ENCODE data around the gene SPDEF. TPM values are rescaled to one million over a fixed set of nuclear protein-coding genes. Genes with fewer than 3 reads are reported as not detected.

SPDEF gene
- total RNA-seq, 1 donor from 2014 or later = 0.11 TPM

DNA sequence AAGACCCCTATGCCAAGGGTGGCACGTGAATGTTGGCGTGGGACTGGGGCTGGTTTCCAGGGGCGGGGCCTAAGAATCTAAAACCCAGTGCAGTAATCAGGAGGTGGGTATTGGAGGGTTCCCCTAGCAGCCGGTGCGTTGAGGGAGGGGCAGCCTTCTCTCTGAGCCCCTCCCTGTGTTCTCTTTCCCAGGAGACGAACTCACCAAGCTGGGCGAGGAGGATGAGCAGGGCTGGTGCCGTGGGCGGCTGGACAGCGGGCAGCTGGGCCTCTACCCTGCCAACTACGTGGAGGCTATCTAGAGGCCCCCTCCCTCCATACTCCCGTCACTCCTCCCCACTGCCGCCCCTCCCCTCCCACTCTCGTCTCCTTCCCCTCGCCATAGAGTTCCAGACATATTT, 23.9 kb downstream of the SPDEF start:
- Mint-ChIP-seq H3K27me3 (no peaks in the 10 kb centered on the region), H3K4me1 (peaks cover 5% of the 10 kb centered on the region), H3K4me3 (no peak overlapping the region), H3K27ac (no peak overlapping the region), H3K9me3 (no peaks in the 10 kb centered on the region), H3K36me3 (ENCODE audit: low read depth) (no peaks in the 10 kb centered on the region)
- intact Hi-C loops (cut with micrococcal nuclease) = no loop called here
- CTCF ChIA-PET = no interaction called here
- no peak for ATAC-seq (ENCODE audit: low read depth)
- no peak for DNase-seq
- POLR2A ChIA-PET = no interaction called here
- TF ChIP-seq, protein P1, sequence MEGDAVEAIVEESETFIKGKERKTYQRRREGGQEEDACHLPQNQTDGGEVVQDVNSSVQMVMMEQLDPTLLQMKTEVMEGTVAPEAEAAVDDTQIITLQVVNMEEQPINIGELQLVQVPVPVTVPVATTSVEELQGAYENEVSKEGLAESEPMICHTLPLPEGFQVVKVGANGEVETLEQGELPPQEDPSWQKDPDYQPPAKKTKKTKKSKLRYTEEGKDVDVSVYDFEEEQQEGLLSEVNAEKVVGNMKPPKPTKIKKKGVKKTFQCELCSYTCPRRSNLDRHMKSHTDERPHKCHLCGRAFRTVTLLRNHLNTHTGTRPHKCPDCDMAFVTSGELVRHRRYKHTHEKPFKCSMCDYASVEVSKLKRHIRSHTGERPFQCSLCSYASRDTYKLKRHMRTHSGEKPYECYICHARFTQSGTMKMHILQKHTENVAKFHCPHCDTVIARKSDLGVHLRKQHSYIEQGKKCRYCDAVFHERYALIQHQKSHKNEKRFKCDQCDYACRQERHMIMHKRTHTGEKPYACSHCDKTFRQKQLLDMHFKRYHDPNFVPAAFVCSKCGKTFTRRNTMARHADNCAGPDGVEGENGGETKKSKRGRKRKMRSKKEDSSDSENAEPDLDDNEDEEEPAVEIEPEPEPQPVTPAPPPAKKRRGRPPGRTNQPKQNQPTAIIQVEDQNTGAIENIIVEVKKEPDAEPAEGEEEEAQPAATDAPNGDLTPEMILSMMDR (IDR thresholded peaks at IDR 0.05) = no peak

- no peak overlapping the region for H3K4me3 Mint-ChIP-seq
- CTCF ChIA-PET = interaction anchor here (0.6 kb wide), 1 partner anchor 124 kb away, joined by 3 read pairs; no protein-coding TSS in a partner anchor
- H3K27ac Mint-ChIP-seq = no peak overlapping the region
- ATAC-seq (ENCODE audit: low read depth) (no peak), DNase-seq (no peak)
- TF ChIP-seq, protein P1 (IDR thresholded peaks at IDR 0.05) = no peak
- H3K4me1 Mint-ChIP-seq = peaks cover 7% of the 10 kb centered on the region
- H3K36me3 Mint-ChIP-seq (ENCODE audit: low read depth) = no peaks in the 10 kb centered on the region
- POLR2A ChIA-PET = no interaction called here
- no peaks in the 10 kb centered on the region for H3K9me3 Mint-ChIP-seq
- intact Hi-C loops (cut with micrococcal nuclease) = no loop called here
- no peaks in the 10 kb centered on the region for H3K27me3 Mint-ChIP-seq
Measured at GRCh38 chr6:34531580-34532201, 24.4 kb downstream of the SPDEF start.

DNA sequence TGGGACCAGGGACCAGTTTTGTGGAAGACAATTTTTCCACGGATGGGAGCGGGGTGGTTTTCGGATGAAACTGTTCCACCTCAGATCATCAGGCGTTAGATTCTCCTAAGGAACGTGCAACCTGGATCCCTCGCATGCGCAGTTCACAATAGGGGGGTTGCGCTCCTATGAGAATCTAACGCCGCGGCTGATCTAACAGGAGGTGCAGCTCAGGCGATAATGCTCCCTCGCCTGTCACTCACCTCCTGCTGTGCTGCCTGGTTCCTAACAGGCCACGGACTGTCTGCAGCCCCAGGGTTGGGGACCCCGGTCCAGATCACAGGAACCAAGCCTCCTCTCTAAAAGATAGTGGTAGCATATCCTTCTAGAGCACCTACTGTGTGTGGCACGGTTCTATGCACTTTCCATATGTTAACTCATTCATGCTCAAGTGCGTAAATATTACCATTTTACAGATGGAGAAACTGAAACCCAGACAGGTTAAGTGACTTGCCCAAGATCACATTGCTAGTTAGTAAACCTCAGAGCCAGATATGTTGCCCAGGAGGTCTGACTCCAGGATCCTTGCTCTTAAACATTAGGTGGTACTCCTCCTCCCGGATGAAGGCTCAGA, 25.3 kb downstream of the SPDEF start:
- Mint-ChIP-seq H3K9me3 (no peaks in the 10 kb centered on the region), H3K27me3 (no peaks in the 10 kb centered on the region)
- CTCF ChIA-PET = interaction anchor here (0.6 kb wide), 1 partner anchor 125 kb away, joined by 3 read pairs; no protein-coding TSS in a partner anchor

DNA sequence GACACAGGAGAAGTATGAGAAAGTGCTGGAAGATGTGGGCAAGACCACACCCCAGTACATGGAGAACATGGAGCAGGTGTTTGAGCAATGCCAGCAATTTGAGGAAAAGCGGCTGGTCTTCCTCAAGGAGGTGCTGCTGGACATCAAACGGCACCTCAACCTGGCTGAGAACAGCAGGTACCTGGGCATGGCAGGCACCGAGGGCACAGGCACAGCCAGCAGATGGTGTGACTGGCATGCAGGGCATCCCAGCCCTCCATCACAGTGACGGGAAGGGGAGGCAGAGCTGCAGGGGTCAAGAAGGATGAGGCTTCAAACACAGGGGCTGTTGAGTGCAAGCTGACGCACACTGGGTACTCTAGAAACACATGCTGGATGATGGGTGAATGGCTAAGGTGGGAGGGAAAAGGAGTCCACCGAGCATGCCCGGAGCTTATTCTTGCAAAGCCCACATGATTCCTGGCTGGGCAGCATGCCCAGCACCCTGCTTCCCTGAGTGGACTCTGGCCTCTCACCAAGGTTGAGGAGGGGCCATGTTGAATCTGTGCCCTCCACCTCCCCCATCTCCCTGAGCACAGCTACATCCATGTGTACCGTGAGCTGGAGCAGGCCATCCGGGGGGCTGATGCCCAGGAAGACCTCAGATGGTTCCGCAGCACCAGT, 26.3 kb downstream of the SPDEF start:
- intact Hi-C loops (cut with micrococcal nuclease) = loop anchor here (5.0 to 10.0 kb wide), 2 partner anchors 62 to 225 kb away; partner anchors contain the start of genes PACSIN1 and SNRPC
- POLR2A ChIA-PET = no interaction called here
- H3K4me1 Mint-ChIP-seq = peaks cover 7% of the 10 kb centered on the region
- no peak overlapping the region for H3K4me3 Mint-ChIP-seq
- DNase-seq = no peak
- no peaks in the 10 kb centered on the region for H3K9me3 Mint-ChIP-seq
- H3K27ac Mint-ChIP-seq = no peak overlapping the region
- TF ChIP-seq, protein P1 (IDR thresholded peaks at IDR 0.05) = no peak
- H3K27me3 Mint-ChIP-seq = no peaks in the 10 kb centered on the region
- CTCF ChIA-PET = no interaction called here
- ATAC-seq (ENCODE audit: low read depth) = no peak
- no peaks in the 10 kb centered on the region for H3K36me3 Mint-ChIP-seq (ENCODE audit: low read depth)

More for the DNA sequence above, 25.3 kb downstream of the SPDEF start:
- no peak for DNase-seq
- POLR2A ChIA-PET = no interaction called here
- intact Hi-C loops (cut with micrococcal nuclease) = no loop called here
- ATAC-seq (ENCODE audit: low read depth) = no peak
- no peak overlapping the region for H3K4me3 Mint-ChIP-seq
- no peaks in the 10 kb centered on the region for H3K36me3 Mint-ChIP-seq (ENCODE audit: low read depth)
- H3K4me1 Mint-ChIP-seq = peaks cover 7% of the 10 kb centered on the region
- TF ChIP-seq, protein P1 (IDR thresholded peaks at IDR 0.05) = no peak
- H3K27ac Mint-ChIP-seq = no peak overlapping the region

GRCh38 chr6:34528996-34529664, 27.0 kb downstream of the SPDEF start:
- no peak overlapping the region for H3K4me3 Mint-ChIP-seq
- intact Hi-C loops (cut with micrococcal nuclease) = loop anchor here (5.0 to 10.0 kb wide), 2 partner anchors 62 to 226 kb away; partner anchors contain the start of genes PACSIN1 and SNRPC
- no peaks in the 10 kb centered on the region for H3K36me3 Mint-ChIP-seq (ENCODE audit: low read depth)
- no peak overlapping the region for H3K27ac Mint-ChIP-seq
- ATAC-seq (ENCODE audit: low read depth) = no peak
- H3K4me1 Mint-ChIP-seq = peaks cover 7% of the 10 kb centered on the region
- H3K9me3 Mint-ChIP-seq = no peaks in the 10 kb centered on the region
- POLR2A ChIA-PET = no interaction called here
- CTCF ChIA-PET = no interaction called here
- no peak for DNase-seq
- TF ChIP-seq, protein P1 (IDR thresholded peaks at IDR 0.05) = no peak
- H3K27me3 Mint-ChIP-seq = no peaks in the 10 kb centered on the region

All from activated B cell treated with CpG ODN at 0.5 μM for 24 hours (primary cell).